ENCODE data around the gene SIK3. TPM values are rescaled to one million over a fixed set of nuclear protein-coding genes. Genes with fewer than 3 reads are reported as not detected.
A peak's percentile ranks its signal among the peaks of the same experiment; 100 is the strongest.
"Not testable (repeated sequence)": the region's sequence is repeated elsewhere in the genome, so short reads cannot be mapped to it uniquely, and the experiment has no call there.

The SIK3 gene
- total RNA-seq, 1 experiment from 2014 or later = 34.4 TPM

GRCh38 chr11:117143390-117143789, 45.2 kb upstream of the SIK3 start:
- ATAC-seq (peak; percentile 47), DNase-seq (ENCODE audit: low spot score) (no peak)
- Mint-ChIP-seq H3K27ac (peak overlapping the region; percentile 96), H3K9me3 (0 out of 2 replicates have a peak, but pooled peaks cover 4% of the 10 kb centered on the region), H3K4me3 (peak overlapping the region; percentile 98), H3K4me1 (peaks cover 33% of the 10 kb centered on the region), H3K27me3 (ENCODE audit: low read depth) (peaks cover 3% of the 10 kb centered on the region; the same call in 1 of the 2 replicates), H3K36me3 (peaks cover 31% of the 10 kb centered on the region)
- ChIA-PET POLR2A (interaction anchor here (0.6 to 3.0 kb wide), 4 partner anchors 29 to 263 kb away, joined by 3 to 17 read pairs (median 6); partner anchors contain the start of genes SIDT2 and SIK3), CTCF (interaction anchor here (1.1 to 4.9 kb wide), 7 partner anchors 37 to 352 kb away, joined by 4 to 35 read pairs (median 11); partner anchors contain the start of genes APOA5, SIDT2 and SIK3)
- TF ChIP-seq MYBL2 (CRISPR knock-in tag; IDR thresholded peaks at IDR 0.05) (no peak), MLX (CRISPR knock-in tag; IDR thresholded peaks at IDR 0.05) (no peak), KAT7 (CRISPR knock-in tag; IDR thresholded peaks at IDR 0.05; ENCODE audit: borderline replicate concordance) (no peak), ZBTB43 (CRISPR knock-in tag; IDR thresholded peaks at IDR 0.05) (no peak), ZNF425 (CRISPR knock-in tag; conservative IDR thresholded peaks at IDR 0.05) (no peak), IRF1 (CRISPR knock-in tag; IDR thresholded peaks at IDR 0.05) (no peak), ZNF423 (CRISPR knock-in tag; IDR thresholded peaks at IDR 0.05) (no peak), ATF3 (CRISPR knock-in tag; conservative IDR thresholded peaks at IDR 0.05) (no peak), ZNF219 (CRISPR knock-in tag; IDR thresholded peaks at IDR 0.05; ENCODE audit: borderline replicate concordance) (no peak), ELF4 (CRISPR knock-in tag; IDR thresholded peaks at IDR 0.05; ENCODE audit: low read depth) (no peak), NR1H2 (CRISPR knock-in tag; IDR thresholded peaks at IDR 0.05) (no peak), JAZF1 (CRISPR knock-in tag; IDR thresholded peaks at IDR 0.05) (no peak), ZBTB21 (CRISPR knock-in tag; IDR thresholded peaks at IDR 0.05; ENCODE audit: borderline replicate concordance) (no peak), MXD4 (CRISPR knock-in tag; IDR thresholded peaks at IDR 0.05; ENCODE audit: borderline replicate concordance) (no peak), E2F5 (CRISPR knock-in tag; IDR thresholded peaks at IDR 0.05) (no peak)

- POLR2A ChIA-PET; H3K4me3 Mint-ChIP-seq; H3K4me1 Mint-ChIP-seq; H3K27ac Mint-ChIP-seq; CTCF ChIA-PET; H3K27me3 Mint-ChIP-seq (ENCODE audit: low read depth); H3K36me3 Mint-ChIP-seq; H3K9me3 Mint-ChIP-seq; DNase-seq (ENCODE audit: low spot score): not testable (repeated sequence)
- peak; percentile 10 for ATAC-seq
Measured at GRCh38 chr11:117137223-117138086, 39.2 kb upstream of the SIK3 start.

- H3K27me3 Mint-ChIP-seq (ENCODE audit: low read depth); H3K4me3 Mint-ChIP-seq; H3K27ac Mint-ChIP-seq; H3K9me3 Mint-ChIP-seq; H3K36me3 Mint-ChIP-seq; POLR2A ChIA-PET; CTCF ChIA-PET; H3K4me1 Mint-ChIP-seq; ATAC-seq; DNase-seq (ENCODE audit: low spot score): not testable (repeated sequence)
Measured at GRCh38 chr11:117134979-117135378, 36.8 kb upstream of the SIK3 start.

Measured in WTC11 (cell line).